WERI-Rb-1 (cell line): ENCODE measurements around the gene ALDH8A1.

Experiments used
- DNase-seq: peaks from one replicate; pipeline ENCODE4 v3.0.0-alpha.2; 2020
- H3K27ac ChIP-seq: fragments of 250-450 bp; sonication (Bioruptor Pico); 2 replicates; pipeline ENCODE4 v1.5.1; 2020; ENCODE audit warnings: mild to moderate bottlenecking, moderate library complexity
- H3K27me3 ChIP-seq: fragments of 250-450 bp; sonication (Bioruptor Pico); 2 replicates; pipeline ENCODE4 v1.5.1; 2021; ENCODE audit warnings: mild to moderate bottlenecking, low read depth, moderate library complexity; ENCODE audit not compliant: insufficient read depth, severe bottlenecking
- H3K36me3 ChIP-seq: fragments of 250-450 bp; sonication (Bioruptor Pico); 2 replicates; pipeline ENCODE4 v1.5.1; 2020; ENCODE audit warnings: mild to moderate bottlenecking, moderate library complexity
- H3K4me3 ChIP-seq: 2 replicates; pipeline ENCODE4 v1.5.1; 2011; ENCODE audit warnings: low read depth, mild to moderate bottlenecking, control low read depth, low read length
- H3K9me3 ChIP-seq: fragments of 250-450 bp; sonication (Bioruptor Pico); 2 replicates; pipeline ENCODE4 v1.5.1; 2021; ENCODE audit warnings: mild to moderate bottlenecking, moderate library complexity; ENCODE audit not compliant: severe bottlenecking
- CTCF ChIP-seq: IDR thresholded peaks from 2 replicates; pipeline ENCODE4 v1.5.1; 2011; ENCODE audit warnings: low read depth, mild to moderate bottlenecking, control low read depth, inconsistent platforms, low read length

Gene ALDH8A1

DNA sequence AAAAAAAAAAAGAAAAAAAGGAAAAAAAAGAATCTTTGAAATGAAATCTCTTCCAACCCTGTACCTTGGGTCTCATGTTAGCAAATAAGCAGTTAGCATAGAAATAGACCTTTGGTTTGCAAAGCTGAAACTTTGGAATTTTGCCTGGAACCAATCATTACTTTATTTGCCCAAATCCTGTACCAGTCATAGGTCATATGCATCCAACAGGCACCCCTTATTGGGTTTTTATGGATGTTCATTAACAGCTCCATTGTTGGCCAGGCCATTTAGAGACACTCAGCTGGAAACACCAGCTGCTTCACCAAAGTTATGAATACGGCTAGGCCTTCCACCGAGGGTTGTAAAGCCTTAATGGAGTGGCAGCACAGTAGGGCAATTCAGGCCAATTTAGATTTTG lies 53.0 kb downstream of the ALDH8A1 start:
- Histone ChIP-seq H3K36me3 (no peaks in the 10 kb centered on the region), H3K4me3 (no peak overlapping the region), H3K27me3 (no peaks in the 10 kb centered on the region), H3K9me3 (peaks cover 5% of the 10 kb centered on the region), H3K27ac (no peak overlapping the region)
- TF ChIP-seq CTCF, result no peak
- no peak for DNase-seq

DNA sequence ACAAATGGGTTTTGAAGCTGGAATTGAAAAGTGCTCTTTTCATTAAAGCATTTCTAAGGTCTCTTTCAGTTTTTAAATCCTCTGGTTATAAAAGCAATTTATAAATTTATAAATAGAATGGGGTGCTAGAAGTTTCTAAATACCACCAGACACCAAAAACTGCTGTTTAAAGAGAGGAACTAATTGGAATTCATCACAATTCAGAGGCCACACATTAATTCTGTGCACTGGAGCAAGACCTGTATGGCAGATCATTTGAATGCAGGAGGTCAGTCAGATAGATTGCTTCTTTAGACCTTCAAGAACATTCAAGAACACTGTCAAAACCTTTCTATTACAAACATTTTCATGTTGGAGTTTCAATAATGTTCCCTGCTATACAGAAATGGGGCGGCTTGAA lies 55.1 kb downstream of the ALDH8A1 start:
- TF ChIP-seq CTCF, result no peak
- peaks cover 6% of the 10 kb centered on the region for H3K9me3 ChIP-seq
- H3K36me3 ChIP-seq, result no peaks in the 10 kb centered on the region
- no peak for DNase-seq
- no peak overlapping the region for H3K27ac ChIP-seq
- no peak overlapping the region for H3K4me3 ChIP-seq
- H3K27me3 ChIP-seq, result no peaks in the 10 kb centered on the region

DNA sequence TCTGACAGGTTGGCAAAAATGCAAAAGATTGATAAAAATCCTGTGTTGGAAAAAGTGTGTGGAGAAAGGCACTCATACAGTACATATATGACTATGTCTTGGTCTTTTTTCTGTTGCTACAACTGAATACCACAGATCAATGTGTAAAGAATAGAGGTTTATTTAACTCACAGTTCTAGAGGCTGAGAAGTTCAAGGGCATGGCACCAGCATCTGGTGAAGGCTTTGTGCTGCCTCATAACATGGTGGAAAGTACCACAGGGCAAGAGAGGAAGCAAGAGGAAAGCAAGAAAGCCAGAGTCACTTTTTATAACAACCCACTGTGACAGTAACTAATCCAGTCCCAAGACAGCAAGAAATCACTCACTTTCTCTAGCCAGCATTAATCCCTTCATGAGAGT lies 57.5 kb downstream of the ALDH8A1 start:
- H3K27me3 ChIP-seq, result no peaks in the 10 kb centered on the region
- no peaks in the 10 kb centered on the region for H3K36me3 ChIP-seq
- peak; percentile 38 for DNase-seq
- TF ChIP-seq CTCF, result no peak
- no peak overlapping the region for H3K4me3 ChIP-seq
- no peak overlapping the region for H3K27ac ChIP-seq
- H3K9me3 ChIP-seq, result peaks cover 6% of the 10 kb centered on the region

GRCh38 chr6:134891633-134892032 lies 58.3 kb downstream of the ALDH8A1 start:
- no peak for DNase-seq
- Histone ChIP-seq H3K9me3 (peaks cover 6% of the 10 kb centered on the region), H3K27me3 (no peaks in the 10 kb centered on the region), H3K27ac (no peak overlapping the region), H3K36me3 (no peaks in the 10 kb centered on the region), H3K4me3 (no peak overlapping the region)
- no peak for TF ChIP-seq CTCF

DNA sequence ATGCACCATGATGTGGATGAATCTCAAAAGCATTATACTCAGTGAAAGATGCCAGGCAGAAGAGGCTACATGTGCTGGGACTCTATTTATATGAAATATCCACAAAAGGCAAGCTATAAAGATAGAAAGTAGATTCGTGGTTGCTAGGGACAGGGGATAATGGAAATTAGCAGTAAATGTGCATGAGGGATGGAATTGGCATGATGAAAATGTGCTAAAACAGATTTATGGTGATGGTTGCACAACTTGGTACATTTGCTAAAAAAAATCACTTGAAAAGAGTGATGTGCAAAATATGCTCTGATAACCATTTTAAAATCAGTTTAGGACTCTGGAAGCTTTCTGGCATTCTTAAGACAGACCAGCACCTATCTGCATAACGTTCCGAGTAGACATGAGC lies 61.6 kb downstream of the ALDH8A1 start:
- Histone ChIP-seq H3K27me3 (no peaks in the 10 kb centered on the region), H3K36me3 (no peaks in the 10 kb centered on the region), H3K9me3 (peaks cover 6% of the 10 kb centered on the region), H3K4me3 (no peak overlapping the region), H3K27ac (no peak overlapping the region)
- DNase-seq, result no peak
- no peak for TF ChIP-seq CTCF

DNA sequence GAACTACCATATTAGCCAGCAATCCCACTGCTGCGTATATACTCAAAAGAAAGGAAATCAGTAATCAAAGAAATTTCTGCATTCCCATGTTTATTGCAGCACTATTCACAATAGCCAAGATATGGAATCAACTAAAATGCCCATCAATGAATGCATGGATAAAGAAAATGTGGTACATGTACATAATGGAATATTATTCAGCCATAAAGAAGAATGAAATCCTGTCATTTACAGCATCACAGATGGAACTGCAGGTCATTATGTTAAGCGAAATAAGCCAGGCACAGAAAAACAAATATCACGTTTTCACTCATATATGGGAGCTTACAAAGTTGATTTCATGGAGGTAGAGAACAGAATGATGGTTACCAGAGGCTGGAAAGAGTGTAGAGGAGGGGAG lies 65.1 kb downstream of the ALDH8A1 start:
- H3K27ac ChIP-seq, result no peak overlapping the region
- H3K36me3 ChIP-seq, result no peaks in the 10 kb centered on the region
- no peak for TF ChIP-seq CTCF
- peaks cover 3% of the 10 kb centered on the region for H3K9me3 ChIP-seq
- H3K4me3 ChIP-seq, result no peak overlapping the region
- DNase-seq, result no peak
- H3K27me3 ChIP-seq, result no peaks in the 10 kb centered on the region
